Fibroblast of skin of right quadriceps (primary cell): ENCODE data around the gene TCP10L.
"Not testable (repeated sequence)": the region's sequence is repeated elsewhere in the genome, so short reads cannot be mapped to it uniquely, and the experiment has no call there.

Source experiments
- DNase-seq: peaks from one replicate; pipeline ENCODE4 v3.0.0-alpha.2; 2013

TCP10L gene, protein sequence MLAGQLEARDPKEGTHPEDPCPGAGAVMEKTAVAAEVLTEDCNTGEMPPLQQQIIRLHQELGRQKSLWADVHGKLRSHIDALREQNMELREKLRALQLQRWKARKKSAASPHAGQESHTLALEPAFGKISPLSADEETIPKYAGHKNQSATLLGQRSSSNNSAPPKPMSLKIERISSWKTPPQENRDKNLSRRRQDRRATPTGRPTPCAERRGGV

GRCh38 chr21:32585042-32585710, at the start of gene TCP10L:
Gene TCP10L, minus strand, starts transcription at chr21:32585523. Its CDS starts 1,219 bp downstream, at chr21:32584304.
- no peak for DNase-seq

DNA sequence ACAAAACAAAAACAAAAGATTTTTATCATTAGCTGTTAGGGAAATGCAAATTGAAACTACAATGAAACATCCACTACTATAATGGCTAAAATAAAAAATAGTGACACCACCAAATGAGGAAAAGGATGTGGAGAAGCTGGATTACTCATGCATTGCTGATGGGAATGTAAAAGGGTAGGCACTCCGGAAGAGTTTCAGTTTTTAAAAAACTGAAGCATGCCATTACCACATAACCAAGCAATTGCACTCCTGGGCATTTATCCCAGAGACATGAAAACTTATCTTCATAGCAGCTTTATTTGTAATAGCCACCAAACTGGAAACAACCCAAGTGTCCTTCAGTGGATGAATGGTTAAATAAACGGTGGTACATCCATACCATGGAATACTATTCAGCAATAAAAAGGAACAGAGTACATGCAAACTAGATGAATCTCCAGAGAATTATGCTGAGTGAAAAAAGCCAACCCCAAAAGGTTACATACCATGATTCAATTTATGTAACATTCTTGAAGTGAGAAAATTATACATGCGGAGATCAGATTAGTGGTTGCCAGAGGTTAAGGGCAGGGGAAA, 41.4 kb upstream of the TCP10L start:
- peak; percentile 13 for DNase-seq

DNA sequence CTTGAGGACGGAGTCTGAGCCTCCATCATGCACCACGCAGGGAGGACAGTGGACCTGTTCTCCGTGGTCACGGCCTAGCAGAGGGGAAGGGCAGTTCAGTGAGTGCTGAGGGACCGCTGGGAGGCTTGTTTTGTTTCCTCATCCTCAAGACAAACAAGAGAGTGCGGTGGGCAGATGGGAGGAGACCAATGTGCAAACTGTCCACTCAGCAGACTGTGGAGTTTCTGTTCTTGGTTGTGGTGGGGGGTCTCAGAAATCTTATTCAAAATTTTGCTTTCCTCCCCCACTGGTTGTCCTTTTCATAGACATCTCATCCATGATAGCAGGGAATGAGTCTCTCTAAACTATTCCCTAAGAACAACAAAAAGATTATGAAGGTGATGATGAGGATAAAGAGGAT, 32.9 kb upstream of the TCP10L start:
- not testable (repeated sequence) for DNase-seq

DNA sequence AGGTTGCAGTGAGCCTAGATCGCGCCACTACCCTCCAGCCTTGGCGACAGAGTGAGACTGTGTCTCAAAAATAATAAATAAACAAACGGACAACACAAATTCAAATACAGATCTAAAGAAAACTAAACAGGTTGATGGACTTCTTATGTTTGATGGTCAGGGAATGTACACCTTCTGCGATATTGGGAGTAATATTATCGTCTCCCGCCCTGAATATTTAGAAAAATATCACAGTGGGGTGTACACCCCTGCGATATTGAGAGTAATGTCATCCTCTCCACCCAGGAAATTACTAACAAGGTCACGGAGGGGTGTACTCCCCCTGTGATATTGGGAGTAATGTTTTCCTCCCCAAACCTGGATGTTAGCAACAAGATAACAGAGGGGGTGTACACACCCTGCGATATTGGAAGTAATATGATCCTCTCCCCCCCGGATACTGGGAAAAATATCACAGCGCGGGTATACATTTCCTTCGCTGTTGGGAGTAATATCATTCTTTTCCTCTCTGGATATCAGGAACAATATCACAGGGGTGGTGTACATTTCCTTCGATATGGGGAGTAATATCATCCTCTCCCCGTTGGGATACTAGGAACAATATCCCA, 28.2 kb upstream of the TCP10L start:
- DNase-seq: no peak

DNA sequence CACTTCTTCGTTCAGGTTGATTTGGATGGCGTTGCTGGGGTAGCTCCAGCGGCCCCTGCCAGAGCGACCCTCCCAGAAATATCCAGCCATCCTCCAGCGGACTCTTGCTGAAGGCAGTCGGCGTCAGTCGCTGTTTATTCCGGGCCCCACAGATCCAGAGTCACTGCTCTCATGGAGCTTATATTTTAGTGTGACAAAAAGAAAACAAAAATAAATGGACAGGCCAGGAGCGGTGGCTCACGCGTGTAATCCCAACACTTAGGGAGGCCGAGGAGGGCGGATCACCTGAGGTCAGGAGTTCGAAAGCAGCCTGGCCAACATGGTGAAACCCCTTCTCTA, 27.6 kb upstream of the TCP10L start:
- no peak for DNase-seq

DNA sequence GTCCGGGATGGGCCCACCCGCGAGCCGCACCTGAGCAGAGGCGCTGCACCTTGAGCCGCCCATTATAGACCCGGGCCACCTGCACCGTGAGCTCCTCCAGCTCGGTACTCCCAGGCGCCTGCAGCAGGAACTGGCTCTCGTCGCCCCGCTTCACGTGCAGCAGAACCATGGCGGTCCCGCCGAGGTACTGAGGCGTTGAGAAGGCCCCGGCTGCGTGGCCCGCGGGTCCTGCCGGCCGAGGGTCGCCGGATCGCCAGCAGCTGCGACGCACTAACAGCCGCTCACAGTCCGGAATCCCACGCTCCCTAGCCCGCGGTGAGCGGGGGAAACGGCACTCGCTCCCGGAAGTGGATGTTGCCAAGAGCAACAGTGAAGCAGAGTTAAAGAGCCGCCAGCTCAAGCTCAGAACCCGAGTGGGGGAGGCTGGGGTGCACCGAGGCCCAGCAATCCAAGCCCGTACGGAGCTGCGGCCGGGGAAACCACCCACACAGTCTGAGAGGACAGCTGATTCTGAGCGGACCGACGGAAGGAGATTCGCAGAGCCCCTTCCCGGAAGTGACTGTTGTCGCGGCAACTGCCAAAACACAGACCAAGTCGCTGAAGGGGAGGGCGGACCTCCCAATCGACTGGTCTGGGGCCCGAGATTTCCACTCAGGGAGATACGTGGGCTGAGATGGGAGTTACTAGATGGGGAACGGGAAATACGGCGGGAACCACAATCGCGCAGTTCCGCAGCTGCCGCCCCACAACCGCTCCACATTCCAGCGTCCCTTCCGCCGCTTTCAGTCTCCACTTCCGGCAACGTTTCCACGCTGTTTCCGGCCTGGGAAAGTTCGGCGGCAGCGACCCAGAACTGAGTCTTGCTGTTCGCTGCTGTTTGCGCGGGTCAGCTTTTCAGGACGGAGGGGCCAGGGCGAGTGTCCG, 27.0 kb upstream of the TCP10L start, which contains the start of gene CFAP298:
TSS of gene CFAP298 (minus strand) at position 303 of the 924 bp plus-strand sequence. CDS start at position 169, 134 bp downstream.
- peak; percentile 94 for DNase-seq

DNA sequence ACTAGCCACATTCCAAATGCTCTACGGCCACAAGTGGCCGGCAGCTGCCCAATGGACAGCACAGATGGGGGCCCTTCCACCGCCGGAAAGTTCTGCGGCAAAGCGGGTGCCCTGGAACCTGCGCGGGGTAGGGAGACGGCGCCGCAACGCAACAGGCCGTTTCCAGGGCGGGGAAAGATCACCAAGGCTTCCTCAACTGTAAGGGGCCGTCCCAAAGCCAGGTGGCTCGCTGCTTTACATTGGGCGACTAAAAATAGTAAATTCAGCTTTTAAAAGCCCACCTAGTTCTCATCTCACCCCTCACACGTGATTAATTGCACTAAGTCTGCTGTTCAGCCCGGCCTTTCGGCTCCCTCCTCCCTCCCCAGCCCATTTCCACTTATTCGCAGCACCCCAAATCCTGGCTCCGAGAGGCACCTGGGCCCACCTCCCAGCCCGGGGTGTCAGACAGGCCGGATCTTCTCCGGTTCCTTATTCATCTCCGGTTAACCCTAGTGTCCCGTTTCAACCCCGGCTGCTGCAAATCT, 26.2 kb upstream of the TCP10L start:
- DNase-seq: no peak

DNA sequence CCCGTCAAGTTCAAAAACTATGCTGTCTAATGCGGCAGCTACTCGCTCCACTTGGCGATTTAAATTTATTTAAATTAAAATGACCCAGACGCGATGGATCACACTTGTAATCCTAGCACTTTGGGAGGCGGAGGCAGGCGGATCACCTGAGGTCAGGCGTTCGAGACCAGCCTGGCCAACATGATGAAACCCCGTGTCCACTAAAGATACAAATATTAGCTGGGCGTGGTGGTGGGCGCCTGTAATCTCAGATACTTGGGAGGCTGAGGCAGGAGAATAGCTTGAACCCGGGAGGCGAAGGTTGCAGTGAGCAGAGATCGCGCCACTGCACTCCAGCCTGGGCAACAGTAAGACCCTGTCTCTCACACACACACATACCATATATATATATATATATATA, 25.6 kb upstream of the TCP10L start:
- not testable (repeated sequence) for DNase-seq

DNA sequence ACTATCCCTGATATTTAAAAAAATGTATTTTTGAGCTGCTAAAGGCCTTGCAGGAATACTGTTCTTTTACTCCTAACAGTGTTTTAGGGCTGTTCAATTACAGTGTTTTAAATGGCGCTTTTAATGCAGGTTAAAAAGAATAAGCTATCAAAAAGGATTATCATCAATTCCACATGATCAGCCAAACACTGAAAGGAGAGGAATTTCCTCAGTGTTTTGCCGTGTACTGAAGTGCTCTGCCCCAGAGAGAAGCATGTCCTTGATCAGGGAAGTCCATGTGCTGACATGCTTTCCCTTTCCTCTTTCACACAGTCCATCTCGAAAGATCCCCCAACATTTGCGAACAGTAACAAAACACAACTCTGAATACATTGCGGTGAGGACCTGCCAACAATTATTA, 23.5 kb upstream of the TCP10L start:
- DNase-seq: no peak

DNA sequence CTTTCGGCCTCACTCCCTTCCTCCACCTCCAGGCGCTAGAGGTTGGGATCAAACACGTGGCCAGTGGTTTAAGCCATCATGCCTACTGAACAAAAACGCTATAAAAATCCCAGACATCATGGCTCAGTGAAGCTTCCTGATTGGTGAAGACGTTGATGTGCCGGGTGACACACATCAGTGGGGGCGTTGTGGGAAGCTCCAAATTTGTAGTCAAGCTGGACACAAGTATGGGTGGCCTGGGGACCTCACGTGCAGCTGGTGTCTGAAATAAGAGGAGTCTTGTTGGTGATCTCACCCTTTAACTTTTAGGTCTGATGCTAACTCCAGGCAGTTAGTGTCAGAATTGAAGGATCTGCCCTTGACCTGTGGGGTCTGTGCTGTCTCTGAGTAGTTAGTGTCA, 20.1 kb upstream of the TCP10L start:
- no peak for DNase-seq

- DNase-seq: no peak
Observed at GRCh38 chr21:32604464-32604863, 19.1 kb upstream of the TCP10L start.

DNA sequence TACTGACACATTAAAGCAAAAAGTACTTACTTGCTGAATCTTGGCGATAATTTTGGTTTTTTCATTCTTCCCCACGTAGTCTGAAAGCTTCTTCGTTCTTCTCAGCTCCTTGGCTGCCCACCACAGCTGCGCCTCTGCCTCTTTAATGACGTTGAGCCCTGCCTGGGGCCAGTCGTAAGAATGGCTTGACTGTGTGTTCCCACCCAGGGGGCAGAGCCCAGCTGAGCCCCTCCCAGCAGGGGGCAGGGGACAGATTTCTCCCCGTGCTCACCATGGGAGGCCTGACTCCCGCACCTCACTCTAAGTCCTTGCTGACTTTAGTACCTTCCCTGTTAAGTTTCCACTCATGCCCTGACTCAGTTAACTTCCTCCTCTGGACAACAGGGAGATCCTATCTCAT, 17.8 kb upstream of the TCP10L start:
- no peak for DNase-seq

DNA sequence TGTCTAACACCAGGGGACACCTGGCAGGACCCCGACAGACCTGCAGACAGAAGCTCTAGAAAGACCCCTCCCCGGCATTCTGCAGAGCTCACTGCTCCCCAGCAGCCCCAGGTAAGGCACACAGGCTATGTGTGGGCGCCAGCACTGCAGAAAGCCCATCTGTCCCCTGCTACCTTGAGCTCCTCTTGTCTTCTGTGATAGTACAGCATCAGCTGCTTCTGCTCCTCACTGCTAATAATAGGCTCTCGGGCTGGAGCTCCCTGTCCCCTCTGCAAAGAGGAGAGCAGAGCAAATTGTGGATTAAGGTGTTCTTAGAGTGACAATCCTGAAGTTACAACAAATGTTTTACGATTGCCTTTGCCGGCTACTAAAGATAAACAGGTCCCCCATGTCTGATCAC, 16.8 kb upstream of the TCP10L start:
- no peak for DNase-seq

- DNase-seq: no peak
Observed at GRCh38 chr21:32599526-32599925, 14.2 kb upstream of the TCP10L start.

GRCh38 chr21:32599091-32599490, 13.8 kb upstream of the TCP10L start:
- DNase-seq: no peak

DNA sequence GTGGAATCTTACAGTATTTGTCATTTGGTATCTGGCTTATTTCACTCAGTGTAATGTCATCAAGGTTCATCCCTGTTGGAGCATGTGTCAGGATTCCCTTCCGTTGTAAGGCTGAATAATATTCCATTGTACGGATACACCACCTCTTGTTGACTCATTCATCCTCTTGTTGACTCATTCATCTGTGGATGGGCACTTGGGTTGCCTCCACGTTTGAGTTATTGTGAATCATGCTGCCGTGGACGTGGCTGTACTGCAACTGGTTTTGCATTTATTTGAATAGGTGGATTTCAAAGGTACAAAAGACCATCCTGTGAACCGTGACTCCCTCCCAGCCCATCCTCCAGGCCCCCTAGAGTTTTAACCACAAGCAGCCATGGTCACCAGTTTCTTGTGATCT, 11.9 kb upstream of the TCP10L start:
- DNase-seq: peak; percentile 87

- DNase-seq: no peak
Observed at GRCh38 chr21:32595431-32595830, 10.1 kb upstream of the TCP10L start.

GRCh38 chr21:32593690-32594089, 8.4 kb upstream of the TCP10L start:
- DNase-seq: no peak

DNA sequence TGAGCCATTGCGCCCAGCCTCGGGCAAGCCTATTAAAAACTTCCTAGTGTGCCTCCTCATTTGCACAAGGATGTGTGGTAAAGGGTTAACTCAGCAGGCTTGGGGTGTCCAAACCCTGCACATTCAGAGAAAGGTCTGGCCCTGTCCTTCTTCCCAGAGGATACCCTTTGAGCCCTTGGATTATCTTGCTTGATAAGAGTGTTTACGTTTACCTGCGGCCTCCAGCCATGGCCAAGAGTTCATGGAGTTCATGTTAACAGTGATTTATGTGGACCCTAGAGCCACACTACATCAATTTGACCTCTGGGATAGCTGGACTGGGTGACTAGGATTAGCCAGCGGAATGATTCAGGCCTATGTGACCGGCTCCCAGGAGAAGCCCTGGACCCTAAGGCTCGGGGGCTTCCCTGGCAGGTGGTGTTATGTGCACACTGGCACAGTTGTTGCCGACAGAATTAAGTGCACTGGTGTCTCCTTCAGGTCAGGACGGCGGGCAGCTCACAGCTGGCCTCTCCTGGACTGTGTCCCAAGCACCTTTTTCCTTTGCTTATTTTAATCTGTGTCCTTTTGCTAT, 7.7 kb upstream of the TCP10L start:
- no peak for DNase-seq

DNA sequence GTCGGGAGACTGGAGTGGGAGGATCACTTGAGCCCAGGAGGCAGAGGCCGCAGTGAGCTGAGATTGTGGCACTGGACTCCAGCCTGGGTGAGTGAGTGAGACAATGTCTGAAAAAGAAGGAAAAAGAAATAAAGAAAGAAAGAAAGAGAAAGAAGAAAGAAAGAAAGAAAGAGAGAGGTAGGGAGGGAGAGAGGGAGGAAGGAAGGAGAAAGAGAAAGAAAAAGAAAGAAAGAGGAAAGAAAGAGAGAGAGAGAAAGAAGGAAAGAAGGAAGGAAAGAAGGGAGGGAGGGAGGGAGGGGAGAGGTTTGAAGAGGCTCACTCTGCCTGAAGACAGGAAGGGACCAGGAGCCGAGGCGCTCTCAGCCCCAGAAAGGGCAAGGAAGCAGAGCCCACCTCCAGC, 4.8 kb upstream of the TCP10L start:
- DNase-seq: no peak

- no peak for DNase-seq
Observed at GRCh38 chr21:32587651-32588050, 2.3 kb upstream of the TCP10L start.

- no peak for DNase-seq
Observed at GRCh38 chr21:32587120-32587519, 1.8 kb upstream of the TCP10L start.
